Fibroblast of lung (primary cell): Measurements from ENCODE around the gene COPG1.

Experiments
- CTCF ChIP-seq, 2 donors: IDR thresholded peaks in 1 of 2; conservative IDR thresholded peaks in 1 of 2; 1 replicate in 1 of 2; 2 replicates in 1 of 2; pipeline ENCODE4 v1.5.1; 2011 to 2012; ENCODE audit warnings: low read length in 2 of 2, control low read depth in 1 of 2, inconsistent platforms in 1 of 2, low read depth in 1 of 2, mild to moderate bottlenecking in 1 of 2
- EZH2 ChIP-seq: IDR thresholded peaks from 2 replicates; pipeline ENCODE4 v1.5.1; 2012; ENCODE audit warnings: low read length, control low read depth, mild to moderate bottlenecking; ENCODE audit errors: missing control alignments

- TF ChIP-seq CTCF (conservative IDR thresholded peaks at IDR 0.05 in 1 of 2, IDR thresholded peaks at IDR 0.05 in 1 of 2; ENCODE audit: low read depth in 1 of 2, low read length in 2 of 2) (no peak), EZH2 (no peak)
Measured at GRCh38 chr3:129256270-129256669, 6.9 kb downstream of the COPG1 start.
